NCI-H2227 (cell line): ENCODE results near the gene GDF9.

Experiments
- DNase-seq: peaks from one replicate; lab custom pipeline; 2025; ENCODE audit not compliant: unreplicated experiment; lab: John Stamatoyannopoulos, UW

GDF9 gene, protein sequence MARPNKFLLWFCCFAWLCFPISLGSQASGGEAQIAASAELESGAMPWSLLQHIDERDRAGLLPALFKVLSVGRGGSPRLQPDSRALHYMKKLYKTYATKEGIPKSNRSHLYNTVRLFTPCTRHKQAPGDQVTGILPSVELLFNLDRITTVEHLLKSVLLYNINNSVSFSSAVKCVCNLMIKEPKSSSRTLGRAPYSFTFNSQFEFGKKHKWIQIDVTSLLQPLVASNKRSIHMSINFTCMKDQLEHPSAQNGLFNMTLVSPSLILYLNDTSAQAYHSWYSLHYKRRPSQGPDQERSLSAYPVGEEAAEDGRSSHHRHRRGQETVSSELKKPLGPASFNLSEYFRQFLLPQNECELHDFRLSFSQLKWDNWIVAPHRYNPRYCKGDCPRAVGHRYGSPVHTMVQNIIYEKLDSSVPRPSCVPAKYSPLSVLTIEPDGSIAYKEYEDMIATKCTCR

GRCh38 chr5:132866342-132867045, at the start of gene GDF9, which contains the start of gene UQCRQ:
Gene GDF9 (minus strand): TSS chr5:132866469. CDS start chr5:132864533, 1,936 bp downstream.
Gene UQCRQ (plus strand): TSS chr5:132866642. CDS start chr5:132866882, 240 bp downstream.
- peak; percentile 96 for DNase-seq

- DNase-seq = no peak
These were observed 49.4 kb upstream of the GDF9 start for GRCh38 chr5:132915681-132916080.

- DNase-seq = no peak
These were observed 43.4 kb upstream of the GDF9 start for GRCh38 chr5:132909702-132910101.

- no peak for DNase-seq
These were observed 40.9 kb upstream of the GDF9 start for GRCh38 chr5:132907161-132907560.

- DNase-seq = no peak
These were observed 39.7 kb upstream of the GDF9 start for GRCh38 chr5:132905938-132906337.

GRCh38 chr5:132901730-132902129, 35.5 kb upstream of the GDF9 start:
- DNase-seq = no peak

DNA sequence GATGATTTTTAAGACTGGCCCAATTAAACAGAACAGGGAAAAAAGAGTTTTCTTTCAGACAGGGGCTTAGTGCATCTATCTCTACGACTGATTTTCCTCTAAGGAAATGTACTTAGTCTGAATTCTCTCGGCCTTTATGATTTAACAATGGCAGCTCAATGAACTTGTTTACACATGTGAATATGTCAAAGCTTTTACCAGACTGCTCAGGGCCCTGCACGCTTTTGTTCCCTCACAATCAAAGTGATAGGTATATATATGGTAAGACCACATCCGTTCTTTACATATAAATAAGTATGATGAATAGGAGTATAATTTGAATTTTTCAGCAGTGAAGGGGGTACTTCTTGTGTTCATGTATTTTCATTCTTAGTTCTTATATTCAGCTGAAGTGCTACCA, 34.8 kb upstream of the GDF9 start:
- no peak for DNase-seq

DNA sequence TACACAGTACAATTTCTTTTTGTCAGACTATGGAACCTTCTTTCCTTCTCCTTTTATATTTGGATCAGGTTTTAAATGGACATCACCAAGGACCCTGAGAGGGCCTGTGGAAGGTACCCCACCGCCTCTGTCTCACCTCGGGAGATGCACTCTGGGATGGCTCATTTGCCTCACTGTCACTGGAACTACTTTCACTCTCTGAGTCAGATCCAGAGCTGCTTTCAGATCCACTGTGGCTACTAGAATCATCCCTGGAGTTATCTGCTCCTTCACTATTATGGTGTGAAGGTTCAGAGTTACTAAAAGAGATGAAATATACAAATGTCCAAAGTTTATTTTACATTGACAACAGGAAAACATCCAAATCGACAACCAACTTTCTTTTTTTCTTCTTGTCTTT, 31.8 kb upstream of the GDF9 start:
- DNase-seq = no peak

DNA sequence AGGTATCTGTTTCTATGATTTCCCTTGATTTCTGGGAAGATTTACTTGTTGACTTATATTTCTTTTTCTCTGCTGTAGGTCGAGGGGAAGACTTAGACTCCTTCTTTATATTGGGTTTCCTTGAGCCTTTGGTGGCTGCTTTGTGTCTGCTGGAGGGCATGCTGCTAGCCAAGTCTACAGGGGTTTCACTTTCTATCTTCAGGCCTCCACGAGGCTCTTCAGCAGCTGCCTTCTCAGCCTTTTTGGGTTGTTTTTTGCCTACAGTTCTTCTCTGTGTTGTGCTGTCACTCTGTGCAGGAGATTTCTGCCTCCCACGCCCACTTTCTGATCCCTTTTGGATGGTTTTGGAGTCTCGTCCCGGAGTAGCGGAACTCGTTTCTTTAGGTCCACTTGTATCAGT, 30.4 kb upstream of the GDF9 start:
- no peak for DNase-seq

GRCh38 chr5:132895719-132896305, 29.5 kb upstream of the GDF9 start:
- no peak for DNase-seq

DNA sequence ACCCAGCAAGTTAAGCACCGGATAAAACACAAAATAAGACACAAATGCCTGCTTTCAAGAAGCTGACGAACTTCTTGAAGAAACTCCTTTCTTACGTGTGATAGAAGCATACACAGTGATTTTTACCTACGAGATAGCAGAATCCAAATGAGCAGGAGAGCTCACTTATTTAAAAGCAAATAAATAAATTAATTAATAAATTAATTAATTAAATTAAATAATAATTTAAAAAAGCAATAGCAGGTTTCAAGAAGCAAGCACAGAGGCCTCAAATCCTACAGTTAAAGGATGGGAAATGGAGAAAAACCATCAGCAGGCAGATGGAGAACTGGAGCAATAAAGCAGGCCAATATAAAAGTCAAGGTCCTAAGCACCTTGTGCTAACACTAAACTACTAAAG, 24.5 kb upstream of the GDF9 start:
- DNase-seq = no peak

DNA sequence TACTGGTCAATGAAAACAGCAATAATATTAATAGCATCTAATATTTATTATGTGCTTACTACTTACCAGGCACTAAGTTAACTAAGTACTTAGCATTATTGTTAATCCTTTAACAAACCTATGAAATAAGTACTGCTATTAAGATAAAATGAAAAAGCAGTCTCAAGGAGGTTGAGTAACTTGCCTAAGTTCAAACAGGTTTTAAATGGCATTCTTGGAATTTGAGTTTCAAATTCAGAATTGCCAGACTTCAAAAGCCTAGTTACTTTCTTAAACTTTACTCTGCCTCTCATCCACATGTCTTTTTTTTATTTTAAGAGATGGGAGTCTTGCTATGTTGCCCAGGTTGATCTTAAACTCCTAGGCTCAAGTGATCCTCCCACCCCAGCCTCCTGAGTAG, 23.2 kb upstream of the GDF9 start:
- DNase-seq = no peak

DNA sequence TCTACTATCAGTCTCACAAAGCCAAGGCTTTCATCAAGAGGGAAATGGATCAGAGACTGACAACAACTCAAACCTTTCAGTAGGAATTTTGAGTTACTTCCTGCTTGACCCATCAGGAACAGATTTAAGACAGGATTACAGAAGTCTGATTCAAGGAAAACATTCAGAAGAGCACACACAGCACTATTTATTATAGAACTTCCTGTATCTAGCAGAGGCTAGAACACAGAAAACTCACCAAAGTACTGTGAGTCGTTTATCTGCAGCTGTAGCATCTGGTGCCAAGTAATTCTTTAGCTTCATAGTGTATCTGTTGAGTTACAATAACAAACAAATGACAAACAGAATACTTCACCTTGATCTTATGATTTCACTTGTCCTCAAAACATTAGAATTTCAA, 21.0 kb upstream of the GDF9 start:
- no peak for DNase-seq

DNA sequence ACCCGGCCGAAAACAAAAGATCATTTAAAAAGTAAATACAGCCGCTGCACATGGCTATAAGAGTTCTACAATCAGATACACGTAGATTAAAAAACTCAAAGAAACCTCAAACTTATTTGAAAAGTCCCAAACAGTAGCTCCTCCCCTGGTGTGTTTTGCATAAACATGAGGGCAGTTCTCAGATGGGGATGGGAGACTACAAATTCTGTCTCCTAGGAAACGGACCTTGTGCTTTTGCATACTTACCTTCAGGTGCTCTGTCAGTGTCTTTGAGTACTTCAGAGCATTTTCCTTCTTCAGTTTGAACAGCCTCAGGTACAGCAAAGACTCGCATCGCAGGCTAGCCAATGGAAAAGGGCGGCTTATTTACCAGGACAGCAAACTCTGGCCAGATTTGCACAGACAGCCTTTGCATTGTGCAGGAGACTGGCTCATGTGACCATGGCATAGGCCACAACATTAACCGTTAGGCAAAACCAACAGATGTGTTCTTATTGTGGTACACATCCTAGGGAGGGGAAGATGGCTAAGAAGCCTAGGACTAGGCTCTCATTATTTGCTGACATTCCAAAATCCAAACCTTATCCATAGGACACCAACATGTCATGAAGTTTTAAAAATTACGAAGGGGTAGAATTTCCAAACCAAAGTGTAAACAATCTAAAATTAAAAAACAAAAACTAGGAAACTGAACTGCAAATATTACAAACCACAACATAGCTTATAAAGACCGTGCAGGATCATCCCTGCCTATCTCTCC, 20.0 kb upstream of the GDF9 start:
- no peak for DNase-seq

- no peak for DNase-seq
These were observed 18.3 kb upstream of the GDF9 start for GRCh38 chr5:132884548-132884947.

- peak; percentile 56 for DNase-seq
These were observed 17.1 kb upstream of the GDF9 start for GRCh38 chr5:132883261-132883834.

GRCh38 chr5:132877938-132878337, 11.7 kb upstream of the GDF9 start:
- DNase-seq = no peak

DNA sequence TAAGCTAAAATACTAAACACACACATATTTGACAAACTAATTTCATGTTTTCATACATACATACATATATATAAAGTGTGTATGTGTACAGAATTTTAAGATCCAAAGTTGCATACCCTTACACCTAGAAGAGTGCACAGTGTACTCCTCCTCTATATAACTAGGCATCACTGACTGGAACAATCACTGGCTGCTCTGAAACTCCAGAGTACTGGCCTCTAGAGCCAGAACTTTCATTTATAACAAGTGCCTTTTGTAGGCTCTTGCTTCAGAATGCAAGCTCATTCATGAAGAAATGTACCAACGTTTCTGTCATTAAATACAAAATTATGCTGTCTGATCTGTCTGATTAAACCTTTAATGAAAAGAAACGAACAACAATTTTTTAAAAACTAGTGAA, 11.2 kb upstream of the GDF9 start:
- DNase-seq = no peak

DNA sequence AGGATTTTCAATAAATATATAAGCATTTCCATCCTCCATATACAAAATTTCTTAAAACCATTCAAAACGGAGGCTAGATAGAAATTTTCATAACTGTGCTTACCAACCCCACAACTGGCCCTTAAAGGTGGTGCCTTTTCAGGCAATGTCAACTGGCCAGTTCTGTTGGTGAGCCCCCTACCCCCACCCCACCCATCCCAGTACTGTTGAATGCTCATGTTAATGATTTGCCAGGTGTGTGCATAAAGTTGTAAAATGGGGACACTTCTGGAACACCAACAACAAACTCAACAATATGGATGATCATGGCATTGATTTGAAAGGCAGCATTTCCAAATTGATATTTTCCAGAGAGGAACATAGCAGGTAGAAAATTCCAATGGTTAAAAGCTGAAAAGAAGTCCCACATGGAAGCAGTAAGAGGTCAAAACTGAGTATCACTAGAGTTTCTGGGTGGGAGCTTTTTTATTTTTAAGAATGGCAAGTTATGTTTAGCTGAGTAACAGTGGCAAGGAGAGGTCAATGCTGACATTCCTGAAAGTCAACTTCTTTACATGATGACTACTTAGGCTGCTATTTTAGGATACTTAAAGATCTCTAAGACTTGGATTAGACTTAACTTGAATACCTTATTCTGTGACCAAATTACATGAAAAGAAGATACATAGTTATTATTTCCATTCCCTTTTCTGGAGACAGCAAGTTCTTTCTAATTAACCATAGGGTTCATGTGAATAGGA, 9.9 kb upstream of the GDF9 start:
- no peak for DNase-seq

GRCh38 chr5:132873930-132874271, 7.6 kb upstream of the GDF9 start:
- DNase-seq = no peak
